H1 (cell line): ENCODE measurements around the gene STX18. TPM values are rescaled to one million over a fixed set of nuclear protein-coding genes. Genes with fewer than 3 reads are reported as not detected.

Experiments
- CTCF ChIA-PET: fragments of 300-600 bp; sonication (Branson Sonifier 250); formaldehyde crosslinking; loops from one replicate; lab custom pipeline; 2021; ENCODE audit not compliant: partially characterized antibody; lab: Charles Lee
- POLR2A ChIA-PET: fragments of 300-600 bp; sonication (Branson Sonifier 250); formaldehyde crosslinking; loops from one replicate; lab custom pipeline; 2021; ENCODE audit warnings: inconsistent platforms; ENCODE audit not compliant: partially characterized antibody; lab: Charles Lee
- DNase-seq, 2 experiments: peaks; one replicate each; pipeline versions ENCODE4 v3.0.0 to v3.0.0-alpha.2; 2010 to 2022; ENCODE audit warnings: low spot score in 2 of 2, low read depth in 1 of 2, mixed read lengths in 1 of 2
- FAIRE-seq: peaks from 2 replicates; lab custom pipeline; 2011; peaks lifted over from hg19 to GRCh38; lab: Jason Lieb, UNC
- H2AFZ ChIP-seq: 2 replicates; pipeline ENCODE4 v1.8.1; 2012; ENCODE audit warnings: low read length, inconsistent platforms
- H2AK5ac ChIP-seq: 2 replicates; pipeline ENCODE4 v1.6.1; 2013; ENCODE audit warnings: low read depth, low read length
- H2BK120ac ChIP-seq: replicated peaks from 2 replicates; pipeline ENCODE3; 2013; ENCODE audit warnings: low read depth, low read length, inconsistent platforms
- H2BK12ac ChIP-seq: 2 replicates; pipeline ENCODE4 v1.6.1; 2013; ENCODE audit warnings: low read depth, low read length
- H2BK15ac ChIP-seq: 2 replicates; pipeline ENCODE4 v1.6.1; 2013; ENCODE audit warnings: low read length
- H2BK20ac ChIP-seq: 2 replicates; pipeline ENCODE4 v1.6.1; 2013; ENCODE audit warnings: low read length
- H2BK5ac ChIP-seq: 2 replicates; pipeline ENCODE4 v1.6.1; 2013; ENCODE audit warnings: low read depth, low read length
- H3K14ac ChIP-seq: 2 replicates; pipeline ENCODE4 v1.6.1; 2013; ENCODE audit warnings: inconsistent platforms; ENCODE audit not compliant: insufficient read length
- H3K18ac ChIP-seq: 2 replicates; pipeline ENCODE4 v1.6.1; 2013; ENCODE audit warnings: low read length; ENCODE audit errors: extremely low read depth
- H3K23ac ChIP-seq: 2 replicates; pipeline ENCODE4 v1.6.1; 2013; ENCODE audit warnings: inconsistent platforms; ENCODE audit not compliant: insufficient read length
- H3K23me2 ChIP-seq: 2 replicates; pipeline ENCODE4 v1.6.1; 2013; ENCODE audit warnings: low read depth, low read length
- H3K27ac ChIP-seq: 2 replicates; pipeline ENCODE4 v1.6.1; 2011; ENCODE audit warnings: low read depth, low read length, inconsistent platforms
- H3K27me3 ChIP-seq, 4 experiments: replicated peaks in 1 of 4; 1 replicate in 1 of 4; 2 replicates in 3 of 4; pipeline versions ENCODE4 v1.6.1 to v1.8.1; 2011 to 2013; ENCODE audit warnings: low read length in 3 of 4, mild to moderate bottlenecking in 3 of 4, inconsistent platforms in 2 of 4, mixed read lengths in 2 of 4, moderate library complexity in 1 of 4; ENCODE audit not compliant: control insufficient read depth in 3 of 4, insufficient read depth in 3 of 4; ENCODE audit errors: extremely low read depth in 1 of 4
- H3K36me3 ChIP-seq, 4 experiments: 2 replicates each; pipeline versions ENCODE4 v1.6.1 to v1.8.1; 2011 to 2013; ENCODE audit warnings: mild to moderate bottlenecking in 4 of 4, low read length in 3 of 4, moderate library complexity in 2 of 4, control low read depth in 1 of 4, inconsistent platforms in 1 of 4; ENCODE audit not compliant: insufficient read depth in 4 of 4, control insufficient read depth in 2 of 4
- H3K4ac ChIP-seq: replicated peaks from 2 replicates; pipeline ENCODE3; 2013; ENCODE audit warnings: low read length, low read depth, mixed read lengths, inconsistent platforms; ENCODE audit not compliant: insufficient read length
- H3K4me1 ChIP-seq, 4 experiments: replicated peaks in 1 of 4; 1 replicate in 1 of 4; 2 replicates in 3 of 4; pipeline versions ENCODE4 v1.6.1 to v1.8.1; 2011 to 2013; ENCODE audit warnings: low read length in 3 of 4, inconsistent platforms in 2 of 4, mixed read lengths in 1 of 4; ENCODE audit not compliant: insufficient read depth in 4 of 4, control insufficient read depth in 3 of 4
- H3K4me2 ChIP-seq, 2 experiments: 2 replicates each; pipeline versions ENCODE4 v1.6.1 to v1.8.1; 2011 to 2013; ENCODE audit warnings: low read depth in 2 of 2, low read length in 2 of 2, control low read depth in 1 of 2, inconsistent platforms in 1 of 2, mild to moderate bottlenecking in 1 of 2; ENCODE audit not compliant: insufficient read depth in 1 of 2
- H3K4me3 ChIP-seq, 4 experiments: fragments of 200-600, 300-600 bp in 1 of 4; sonication (generic), shearing (Covaris generic), sonication (Bioruptor Twin) in 1 of 4; 2 replicates each; pipeline versions ENCODE4 v1.5.1 to v1.8.1; 2011 to 2016; ENCODE audit warnings: low read length in 4 of 4, low read depth in 3 of 4, control low read depth in 2 of 4, inconsistent platforms in 2 of 4, mild to moderate bottlenecking in 2 of 4, mixed read lengths in 1 of 4, moderate library complexity in 1 of 4; ENCODE audit not compliant: insufficient read depth in 2 of 4; ENCODE audit errors: extremely low read depth in 1 of 4
- H3K56ac ChIP-seq: replicated peaks from 2 replicates; pipeline ENCODE3; 2013; ENCODE audit warnings: low read depth, mild to moderate bottlenecking, mixed read lengths, low read length, inconsistent platforms; ENCODE audit not compliant: insufficient read length
- H3K79me1 ChIP-seq: 2 replicates; pipeline ENCODE4 v1.6.1; 2013; ENCODE audit warnings: low read depth, low read length, control low read depth
- H3K79me2 ChIP-seq, 2 experiments: 2 replicates each; pipeline versions ENCODE4 v1.6.1 to v1.8.1; 2012 to 2013; ENCODE audit warnings: low read length in 2 of 2, mild to moderate bottlenecking in 2 of 2, inconsistent platforms in 1 of 2; ENCODE audit not compliant: insufficient read depth in 2 of 2, control insufficient read depth in 1 of 2
- H3K9ac ChIP-seq, 4 experiments: replicated peaks in 1 of 4; 1 replicate in 1 of 4; 2 replicates in 3 of 4; pipeline versions ENCODE4 v1.6.1 to v1.8.1; 2011 to 2013; ENCODE audit warnings: low read depth in 3 of 4, low read length in 3 of 4, control low read depth in 2 of 4, mild to moderate bottlenecking in 2 of 4, moderate library complexity in 2 of 4, inconsistent platforms in 1 of 4; ENCODE audit errors: extremely low read depth in 1 of 4
- H3K9me3 ChIP-seq, 2 experiments: 2 replicates each; pipeline versions ENCODE4 v1.6.1 to v1.8.1; 2012 to 2013; ENCODE audit warnings: mild to moderate bottlenecking in 2 of 2, moderate library complexity in 2 of 2, control low read depth in 1 of 2, inconsistent platforms in 1 of 2, low read depth in 1 of 2, low read length in 1 of 2, mixed read lengths in 1 of 2; ENCODE audit not compliant: insufficient read depth in 2 of 2
- H4K20me1 ChIP-seq, 2 experiments: replicated peaks in 1 of 2; 2 replicates each; pipeline versions ENCODE3 to v1.8.1; 2011 to 2013; ENCODE audit warnings: inconsistent platforms in 2 of 2, low read length in 2 of 2, mild to moderate bottlenecking in 1 of 2; ENCODE audit not compliant: insufficient read depth in 2 of 2, control insufficient read depth in 1 of 2
- H4K5ac ChIP-seq: 2 replicates; pipeline ENCODE4 v1.6.1; 2013; ENCODE audit warnings: low read length, low read depth, mixed read lengths, inconsistent platforms; ENCODE audit not compliant: insufficient read length
- H4K8ac ChIP-seq: 2 replicates; pipeline ENCODE4 v1.8.0; 2013; ENCODE audit warnings: mild to moderate bottlenecking, moderate library complexity, low read length, inconsistent platforms; ENCODE audit not compliant: insufficient read depth; ENCODE audit errors: extremely low read depth
- H4K91ac ChIP-seq: replicated peaks from 2 replicates; pipeline ENCODE3; 2013; ENCODE audit warnings: low read length, mixed read lengths, inconsistent platforms; ENCODE audit not compliant: insufficient read length
- EGR1 ChIP-seq: IDR thresholded peaks from 2 replicates; pipeline ENCODE4 v1.6.1; 2011; ENCODE audit warnings: low read depth, low read length, borderline replicate concordance
- KDM1A ChIP-seq: fragments of 200-600, 300-600 bp; sonication (generic); IDR thresholded peaks from 2 replicates; pipeline ENCODE4 v1.7.1; 2016; ENCODE audit warnings: mild to moderate bottlenecking, low read length, borderline replicate concordance
- SUZ12 ChIP-seq: fragments of 200-600 bp; sonication (generic); IDR thresholded peaks from 2 replicates; pipeline ENCODE4 v1.6.1; 2012; ENCODE audit warnings: mild to moderate bottlenecking, inconsistent platforms, low read length, moderate library complexity, mixed read lengths
- WGBS, 2 experiments: shearing (Covaris generic) in 1 of 2; methylation state at CpG; one replicate each; pipeline versions ENCODE4 v1.1.6 to v1.1.7; 2013 to 2015; ENCODE audit warnings: low lambda C conversion rate in 2 of 2, mixed read lengths in 2 of 2, inconsistent platforms in 1 of 2, low coverage in 1 of 2, missing lambda C conversion rate in 1 of 2; ENCODE audit not compliant: insufficient replicate concordance in 2 of 2, insufficient coverage in 1 of 2, insufficient read length in 1 of 2; ENCODE audit errors: extremely low coverage in 1 of 2, missing lambda C conversion rate in 1 of 2; 5-methylcytosine and 5-hydroxymethylcytosine counted together
- polyA plus RNA-seq, 7 experiments: library from polyadenylated mRNA; depleted of rRNA in 3 of 7; stranded (reverse) in 5 of 7; unstranded in 2 of 7; fragments of >200 nt in 5 of 7; fragments of 200-250 nt in 2 of 7; gene quantifications; 1 replicate in 5 of 7; 2 replicates in 1 of 7; 4 replicates in 1 of 7; pipeline versions ENCODE4 v1.2.1 to v1.2.3, GENCODE V29; 2011 to 2013; ENCODE audit warnings: missing spikeins in 2 of 7, mixed read lengths in 2 of 7
- total RNA-seq: library from RNA; stranded (reverse); fragmentation: NEBNext Ultra II Directional; extraction: Animal tissue kit (Norgen Biotek cat#: 25700); gene quantifications from 2 replicates; pipeline ENCODE4 v1.2.1, GENCODE V29; 2021
- TF ChIP-seq, protein P1 (sequence below): IDR thresholded peaks from 2 replicates; pipeline ENCODE4 v1.6.1; 2011; ENCODE audit warnings: low read depth, mild to moderate bottlenecking, low read length; ENCODE audit not compliant: insufficient read depth

The STX18 gene
- total and polyA plus RNA-seq, 2 of the 8 experiments (the other 6 are each of a cell fraction or from before 2014, with no cell fraction given): 14.6 to 18.3 TPM

DNA sequence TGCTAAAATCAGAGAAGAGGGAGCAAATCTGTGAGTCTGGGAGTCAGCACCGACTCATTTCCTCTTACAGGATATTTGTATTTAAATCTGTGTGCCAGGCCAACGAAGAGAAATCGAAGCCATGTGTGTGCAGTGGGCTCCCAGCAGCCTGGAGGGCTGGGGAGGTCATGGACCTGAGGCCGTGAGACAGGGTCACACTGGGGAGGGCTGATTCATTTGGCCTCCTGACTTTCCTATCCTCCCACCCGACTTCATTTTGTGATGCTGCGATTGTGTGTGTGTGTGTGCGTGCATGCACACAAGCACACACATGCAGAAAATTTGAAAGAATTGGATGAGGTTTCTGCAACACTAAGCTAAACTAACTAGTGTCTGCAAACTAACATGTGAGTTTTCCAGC, 48.7 kb upstream of the STX18 start:
- POLR2A ChIA-PET: no interaction called here
- no peak overlapping the region for H2BK5ac ChIP-seq
- no peak overlapping the region for H2BK20ac ChIP-seq
- no peak overlapping the region for H3K56ac ChIP-seq
- no peak overlapping the region for H3K4me2 ChIP-seq
- H3K36me3 ChIP-seq: peaks cover 0 to 5% (median 0%) of the 10 kb centered on the region in 4 experiments; a peak in 4 of 8 replicates
- CTCF ChIA-PET: no interaction called here
- no peak for DNase-seq
- H3K23ac ChIP-seq: no peak overlapping the region
- H3K79me1 ChIP-seq: no peaks in the 10 kb centered on the region
- H2BK15ac ChIP-seq: no peak overlapping the region
- no peaks in the 10 kb centered on the region for H3K23me2 ChIP-seq
- H4K91ac ChIP-seq: no peak overlapping the region
- H3K4me3 ChIP-seq: no peak overlapping the region
- H3K27me3 ChIP-seq: no peaks in the 10 kb centered on the region
- H3K4ac ChIP-seq: no peak overlapping the region
- H3K14ac ChIP-seq: no peak overlapping the region
- no peak overlapping the region for H4K5ac ChIP-seq
- H2AFZ ChIP-seq: no peak overlapping the region
- H3K4me1 ChIP-seq: no peaks in the 10 kb centered on the region
- FAIRE-seq: no peak
- H3K9me3 ChIP-seq: peaks cover 9 to 17% of the 10 kb centered on the region in 2 experiments
- no peak overlapping the region for H3K18ac ChIP-seq
- H2BK120ac ChIP-seq: no peak overlapping the region
- no peak overlapping the region for H2BK12ac ChIP-seq
- no peaks in the 10 kb centered on the region for H4K20me1 ChIP-seq
- no peak overlapping the region for H3K9ac ChIP-seq
- H2AK5ac ChIP-seq: no peak overlapping the region
- no peak overlapping the region for H4K8ac ChIP-seq
- WGBS, 2 experiments: 90% methylated on average over 7 of the region's 7 CpGs; no CpG with 5 or more reads in 1 of the 2 experiments
- no peak for TF ChIP-seq KDM1A
- TF ChIP-seq, protein P1, sequence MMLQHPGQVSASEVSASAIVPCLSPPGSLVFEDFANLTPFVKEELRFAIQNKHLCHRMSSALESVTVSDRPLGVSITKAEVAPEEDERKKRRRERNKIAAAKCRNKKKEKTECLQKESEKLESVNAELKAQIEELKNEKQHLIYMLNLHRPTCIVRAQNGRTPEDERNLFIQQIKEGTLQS: no peak
- no peak for TF ChIP-seq SUZ12
- no peak for TF ChIP-seq EGR1
- H3K27ac ChIP-seq: no peak overlapping the region
- H3K79me2 ChIP-seq: no peaks in the 10 kb centered on the region
